ENCODE results near the gene GRM2.

DNA sequence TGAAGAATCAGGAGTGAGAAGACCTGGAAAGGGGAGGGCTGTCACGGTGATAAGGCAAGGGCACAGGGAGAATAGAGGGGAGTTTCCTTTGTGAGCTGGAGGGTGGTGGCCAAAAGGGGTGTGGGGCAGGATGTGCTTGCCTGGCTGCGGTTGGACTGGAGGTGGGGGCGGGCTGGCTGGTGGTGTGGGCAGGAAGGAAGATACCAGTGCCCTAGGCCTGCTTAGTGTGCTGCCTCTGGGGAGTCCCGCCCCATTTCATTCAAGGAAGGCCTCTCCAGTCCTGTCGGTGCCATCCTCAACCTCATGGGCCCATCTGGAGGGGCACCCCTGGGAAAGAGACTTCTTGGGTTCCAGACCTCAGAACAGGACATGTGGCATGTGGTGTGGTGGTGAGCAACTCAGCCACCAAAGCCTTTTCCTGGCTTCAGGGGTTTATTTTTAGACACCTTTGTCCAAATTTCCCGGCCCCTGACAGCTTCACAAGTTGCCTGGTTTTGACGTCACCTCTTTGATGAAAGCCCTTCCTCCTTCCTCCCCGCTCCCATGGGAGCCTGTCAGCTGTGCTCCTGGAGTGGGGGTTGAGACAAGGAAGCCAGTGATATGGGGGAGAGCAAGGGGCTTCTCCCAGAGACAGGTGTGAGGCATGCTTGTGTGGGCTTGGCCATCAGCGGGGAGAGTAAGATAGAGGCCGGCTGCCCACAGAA, 20.2 kb upstream of the GRM2 start:
- TF ChIP-seq POLR2AphosphoS5 (IDR thresholded peaks at IDR 0.05; ENCODE audit: low read depth, low read length) = no peak
- TF ChIP-seq POLR2A (IDR thresholded peaks at IDR 0.05; ENCODE audit: low read depth, low read length) = no peak
- no peak for TF ChIP-seq TAF1 (IDR thresholded peaks at IDR 0.05; ENCODE audit: borderline replicate concordance, low read depth, low read length)

Measured in GM12892 (cell line).